Gastroesophageal sphincter (tissue), 4 donors: ENCODE data around the gene GLTP. TPM values are rescaled to one million over a fixed set of nuclear protein-coding genes. Genes with fewer than 3 reads are reported as not detected.
"Not testable (repeated sequence)": the region's sequence is repeated elsewhere in the genome, so short reads cannot be mapped to it uniquely, and the experiment has no call there.

Experiments used
- ATAC-seq: fragments of 150-250 bp; one replicate; pipeline ENCODE4 v1.9.1; 2016; ENCODE audit warnings: mild to moderate bottlenecking, moderate library complexity
- H3K27ac ChIP-seq, 4 donors: fragments of 200-600 bp; sonication (generic) in 3 of 4; 1 replicate in 3 of 4; 2 replicates in 1 of 4; pipeline ENCODE4 v1.5.1; 2016 to 2019
- H3K27me3 ChIP-seq: fragments of 200-600 bp; sonication (generic); one replicate; pipeline ENCODE4 v1.5.1; 2019
- H3K36me3 ChIP-seq, 2 donors: fragments of 200-600 bp; sonication (generic); one replicate each; pipeline ENCODE4 v1.5.1; 2019; ENCODE audit warnings: control low read depth in 1 of 2
- H3K4me1 ChIP-seq, 3 donors: fragments of 200-600 bp; sonication (generic); 1 replicate in 2 of 3; 2 replicates in 1 of 3; pipeline ENCODE4 v1.5.1; 2016 to 2019; ENCODE audit warnings: control low read depth in 2 of 3
- H3K4me3 ChIP-seq, 2 donors: fragments of 200-600 bp; sonication (generic); one replicate each; pipeline ENCODE4 v1.5.1; 2019; ENCODE audit warnings: mild to moderate bottlenecking in 1 of 2, moderate library complexity in 1 of 2
- H3K9me3 ChIP-seq, 3 donors: fragments of 200-600 bp; sonication (generic); one replicate each; pipeline ENCODE4 v1.5.1; 2017 to 2019; ENCODE audit warnings: control low read depth in 2 of 3
- EP300 ChIP-seq: sonication (generic); formaldehyde crosslinking; IDR thresholded peaks from one replicate; pipeline ENCODE4 v1.6.1; 2017; ENCODE audit warnings: antibody characterized with exemption, mild to moderate bottlenecking
- POLR2A ChIP-seq, 2 donors: fragments of 450-650 bp; IDR thresholded peaks; one replicate each; pipeline ENCODE4 v1.6.1; 2017; ENCODE audit warnings: antibody characterized with exemption in 2 of 2, mild to moderate bottlenecking in 2 of 2, moderate library complexity in 1 of 2
- POLR2AphosphoS5 ChIP-seq: sonication (generic); formaldehyde crosslinking; IDR thresholded peaks from one replicate; pipeline ENCODE4 v1.6.1; 2017; ENCODE audit warnings: antibody characterized with exemption
- WGBS, 2 donors: methylation state at CpG; one replicate each; pipeline ENCODE4 v1.1.5; 2018; ENCODE audit warnings: low coverage in 1 of 2; 5-methylcytosine and 5-hydroxymethylcytosine counted together
- total RNA-seq, 4 donors: library from RNA; depleted of rRNA; stranded (reverse); fragments of >200 nt; gene quantifications; one replicate each; pipeline ENCODE4 v1.1.0, GENCODE V29; 2016
- TF ChIP-seq, protein P1 (sequence below), 4 experiments: fragments of 200-600 bp in 2 of 4; fragments of 450-650 bp in 2 of 4; sonication (generic) in 1 of 4; IDR thresholded peaks; one replicate each; pipeline ENCODE4 v1.5.1; 2017 to 2019; ENCODE audit warnings: antibody characterized with exemption in 4 of 4, mild to moderate bottlenecking in 2 of 4, moderate library complexity in 2 of 4

GLTP gene
- total RNA-seq, 4 donors from 2014 or later = 35.2 to 70.3 (median 51.8) TPM

DNA sequence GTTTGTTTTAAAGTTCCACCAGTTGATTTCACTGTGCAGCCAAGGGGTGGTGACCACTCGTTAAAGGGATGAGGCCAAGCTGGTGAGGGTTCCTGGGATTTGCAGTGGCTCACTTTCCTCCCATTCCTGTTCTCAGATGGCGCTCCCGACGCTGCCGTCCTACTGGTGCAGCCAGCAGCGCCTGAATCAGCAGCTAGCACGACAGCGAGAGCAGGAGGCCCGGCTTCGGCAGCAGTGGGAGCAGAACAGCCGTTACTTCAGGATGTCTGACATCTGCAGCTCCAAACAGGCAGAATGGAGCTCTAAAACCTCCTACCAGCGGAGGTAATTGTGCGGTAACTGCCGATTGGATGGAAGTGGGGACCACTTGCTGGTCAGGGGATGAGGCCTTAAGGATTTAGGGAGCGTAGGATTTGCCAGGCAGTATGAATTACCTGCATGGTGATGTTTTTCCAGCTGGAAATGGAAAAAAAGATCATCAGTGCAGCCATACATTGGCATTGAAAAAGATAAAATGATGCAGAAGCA lies 22.6 kb upstream of the GLTP start:
- H3K27me3 ChIP-seq = no peaks in the 10 kb centered on the region
- 100% methylated on average over 1 of the region's 15 CpGs; no CpG with 5 or more reads in 1 of the 2 donors for WGBS, 2 donors
- no peak for ATAC-seq
- H3K27ac ChIP-seq = no peak overlapping the region
- no peak overlapping the region for H3K4me3 ChIP-seq
- TF ChIP-seq POLR2AphosphoS5 = no peak
- TF ChIP-seq EP300 = no peak
- no peak for TF ChIP-seq POLR2A (IDR thresholded peaks at IDR 0.05)
- TF ChIP-seq, protein P1, sequence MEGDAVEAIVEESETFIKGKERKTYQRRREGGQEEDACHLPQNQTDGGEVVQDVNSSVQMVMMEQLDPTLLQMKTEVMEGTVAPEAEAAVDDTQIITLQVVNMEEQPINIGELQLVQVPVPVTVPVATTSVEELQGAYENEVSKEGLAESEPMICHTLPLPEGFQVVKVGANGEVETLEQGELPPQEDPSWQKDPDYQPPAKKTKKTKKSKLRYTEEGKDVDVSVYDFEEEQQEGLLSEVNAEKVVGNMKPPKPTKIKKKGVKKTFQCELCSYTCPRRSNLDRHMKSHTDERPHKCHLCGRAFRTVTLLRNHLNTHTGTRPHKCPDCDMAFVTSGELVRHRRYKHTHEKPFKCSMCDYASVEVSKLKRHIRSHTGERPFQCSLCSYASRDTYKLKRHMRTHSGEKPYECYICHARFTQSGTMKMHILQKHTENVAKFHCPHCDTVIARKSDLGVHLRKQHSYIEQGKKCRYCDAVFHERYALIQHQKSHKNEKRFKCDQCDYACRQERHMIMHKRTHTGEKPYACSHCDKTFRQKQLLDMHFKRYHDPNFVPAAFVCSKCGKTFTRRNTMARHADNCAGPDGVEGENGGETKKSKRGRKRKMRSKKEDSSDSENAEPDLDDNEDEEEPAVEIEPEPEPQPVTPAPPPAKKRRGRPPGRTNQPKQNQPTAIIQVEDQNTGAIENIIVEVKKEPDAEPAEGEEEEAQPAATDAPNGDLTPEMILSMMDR (IDR thresholded peaks at IDR 0.05) = no peak
- H3K9me3 ChIP-seq = no peaks in the 10 kb centered on the region
- peaks cover 0 to 37% (median 14%) of the 10 kb centered on the region in 3 donors for H3K4me1 ChIP-seq
- peaks cover 0 to 52% of the 10 kb centered on the region in 2 donors for H3K36me3 ChIP-seq

DNA sequence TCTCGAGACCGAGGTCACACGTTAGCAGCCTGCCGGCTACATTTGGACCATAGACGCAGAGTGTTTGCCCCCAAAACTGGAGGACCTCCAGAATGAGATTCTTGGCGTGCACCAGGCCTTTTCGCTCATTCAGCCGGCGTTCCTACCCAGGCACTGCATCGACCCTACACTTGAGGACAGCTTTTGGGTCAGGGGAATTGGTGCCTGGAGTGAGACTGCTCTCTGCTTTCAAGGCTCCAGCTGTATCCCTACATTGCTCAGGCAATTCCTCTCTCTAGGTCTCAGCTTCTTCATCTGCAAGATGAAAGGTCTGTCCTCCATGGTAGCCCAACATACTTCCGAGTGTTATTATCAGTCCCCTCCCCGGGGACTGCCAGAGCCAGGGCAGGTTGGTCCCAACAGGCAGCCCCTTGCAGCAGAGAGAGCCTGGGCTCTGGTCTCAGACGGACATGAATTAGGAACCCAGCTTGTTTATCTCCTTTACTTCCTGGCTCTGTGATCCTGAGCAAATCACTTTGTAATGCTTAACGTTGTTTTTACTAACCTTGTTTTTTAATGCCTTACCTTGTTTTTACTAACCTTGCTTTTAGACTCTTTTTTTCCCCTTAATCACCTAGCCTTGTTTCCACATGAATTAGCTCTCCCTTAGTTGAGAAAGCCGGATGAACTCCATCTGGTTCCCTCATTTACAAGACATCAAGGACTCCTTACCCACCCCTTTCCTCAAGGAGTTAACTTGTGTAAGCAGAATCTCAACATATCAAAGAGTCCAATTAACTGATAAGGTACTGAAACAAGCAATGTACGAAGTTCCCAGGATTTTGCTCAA lies 20.6 kb upstream of the GLTP start:
- peaks cover 0 to 32% of the 10 kb centered on the region in 2 donors for H3K36me3 ChIP-seq
- H3K4me3 ChIP-seq = peak overlapping the region; percentile 59 to 91
- peak overlapping the region in 3 of 4 donors; percentile 84 to 89 (median 86) for H3K27ac ChIP-seq
- no peak for TF ChIP-seq EP300
- TF ChIP-seq POLR2AphosphoS5 = no peak
- H3K4me1 ChIP-seq = peaks cover 0 to 37% (median 14%) of the 10 kb centered on the region in 3 donors
- whole genome bisulfite sequencing, 2 donors = 4 to 21% methylated on average over 4 to 10 of the region's 16 CpGs
- ATAC-seq = no peak
- H3K9me3 ChIP-seq = no peaks in the 10 kb centered on the region
- no peaks in the 10 kb centered on the region for H3K27me3 ChIP-seq

DNA sequence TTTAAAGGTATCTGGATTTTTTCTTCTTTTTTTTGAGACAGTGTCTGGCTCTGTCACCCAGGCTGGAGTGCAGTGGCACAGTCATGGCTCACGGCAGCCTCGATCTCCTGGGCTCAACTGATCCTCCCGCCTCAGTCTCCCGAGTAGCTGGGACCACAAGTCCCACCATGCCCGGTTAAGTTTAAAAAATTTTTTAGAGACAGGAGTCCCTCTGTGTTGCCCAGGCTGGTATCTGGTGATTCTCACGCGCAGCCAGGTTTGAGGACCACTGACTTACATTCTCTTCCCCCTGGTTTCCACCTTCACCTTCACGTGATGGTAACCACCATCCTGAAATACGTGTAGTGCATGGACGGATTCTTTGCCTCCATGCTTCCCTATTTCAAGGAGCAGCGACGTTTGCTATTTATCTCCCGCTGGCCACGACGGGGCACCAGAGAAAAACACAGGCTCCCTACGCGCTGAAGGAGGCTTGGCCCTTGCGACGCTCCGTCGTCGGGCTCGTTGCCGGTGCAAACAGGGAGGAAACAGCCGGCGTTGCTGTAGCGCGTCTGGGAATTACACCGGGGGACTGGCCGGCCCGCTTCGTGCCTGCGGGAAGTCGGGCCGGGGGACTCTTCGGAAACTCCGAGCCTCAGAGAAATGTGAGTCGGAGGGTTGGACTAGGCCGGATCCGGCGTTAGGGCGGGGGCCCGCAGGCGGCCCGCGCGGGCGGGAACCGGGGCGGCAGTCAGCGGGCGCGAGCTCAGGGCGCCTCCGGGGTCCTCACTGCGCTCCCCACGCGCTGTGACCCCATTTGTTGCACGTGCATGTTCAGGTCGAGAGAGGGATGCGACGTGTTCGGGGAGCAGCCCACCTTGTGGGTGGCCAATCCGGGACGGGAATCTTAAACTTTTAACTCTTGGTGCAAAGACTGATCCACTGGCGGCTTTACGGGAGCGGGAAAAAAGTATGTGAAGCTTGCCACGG lies 19.7 kb upstream of the GLTP start, which contains the start of gene TCHP:
Gene TCHP (plus strand): TSS at position 492 of the 969 bp plus-strand sequence. CDS start 2,753 bp downstream, outside the sequence.
- H3K27me3 ChIP-seq = no peaks in the 10 kb centered on the region
- H3K27ac ChIP-seq = peak within 1 kb of the TSS; percentile 6 to 89 (median 85)
- 4% methylated on average over 12 of the region's 69 CpGs; no CpG with 5 or more reads in 1 of the 2 donors for WGBS, 2 donors
- H3K9me3 ChIP-seq = no peaks in the 10 kb centered on the region
- peaks cover 0 to 23% of the 10 kb centered on the region in 2 donors for H3K36me3 ChIP-seq
- H3K4me3 ChIP-seq = peak within 1 kb of the TSS; percentile 59 to 91
- peak; percentile 89 for ATAC-seq
- peaks cover 0 to 37% (median 14%) of the 10 kb centered on the region in 3 donors for H3K4me1 ChIP-seq
- TF ChIP-seq POLR2A (IDR thresholded peaks at IDR 0.05) = peak in 1 of 2 donors; percentile 37
- no peak for TF ChIP-seq EP300
- TF ChIP-seq, protein P1 (IDR thresholded peaks at IDR 0.05) = peak in 3 of 4 experiments; percentile 27 to 55 (median 31)
- peak; percentile 94 for TF ChIP-seq POLR2AphosphoS5

DNA sequence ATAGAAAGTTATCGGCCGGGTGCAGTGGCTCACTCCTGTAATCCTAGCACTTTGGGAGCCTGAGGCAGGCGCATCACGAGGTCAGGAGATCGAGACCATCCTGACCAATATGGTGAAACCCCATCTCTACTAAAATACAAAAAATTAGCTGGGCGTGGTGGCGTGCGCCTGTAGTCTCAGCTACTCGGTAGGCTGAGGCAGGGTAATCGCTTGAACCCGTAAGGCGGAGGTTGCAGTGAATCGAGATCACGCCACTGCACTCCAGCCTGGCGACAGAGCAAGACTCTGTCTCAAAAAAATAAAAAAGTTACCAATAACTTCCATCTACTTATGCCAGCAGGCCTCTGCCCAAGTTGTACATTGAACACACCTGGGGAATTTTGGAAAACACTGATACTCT lies 19.0 kb upstream of the GLTP start:
- Histone ChIP-seq H3K4me3 (peak overlapping the region in 1 of 2 donors; percentile 91), H3K36me3 (peaks cover 0 to 16% of the 10 kb centered on the region in 2 donors), H3K4me1 (peaks cover 0 to 37% (median 14%) of the 10 kb centered on the region in 3 donors), H3K27ac (peak overlapping the region in 3 of 4 donors; percentile 84 to 89 (median 86))
- H3K9me3 ChIP-seq, H3K27me3 ChIP-seq, ATAC-seq: not testable (repeated sequence)
- 88 to 98% methylated on average over 5 to 12 of the region's 15 CpGs for WGBS, 2 donors

DNA sequence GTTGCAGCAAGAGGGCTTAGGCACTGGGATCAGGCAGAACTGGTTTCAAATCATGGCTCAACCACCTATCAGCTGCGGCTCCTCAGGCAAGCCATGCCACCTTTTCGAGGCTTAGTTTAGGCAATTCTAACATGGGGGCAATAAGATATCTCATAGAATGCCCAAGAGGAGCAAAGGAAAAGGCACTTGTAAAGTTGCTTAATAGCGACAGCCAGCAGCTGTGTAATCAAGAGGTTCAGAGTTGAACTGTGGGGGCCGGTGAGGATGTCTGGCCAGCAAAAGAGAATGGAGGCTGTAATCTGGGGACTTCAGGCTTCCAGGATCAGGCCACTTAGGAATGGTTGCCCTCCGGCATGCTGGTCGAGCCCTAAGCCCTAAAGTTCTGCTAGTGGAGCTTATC lies 16.7 kb upstream of the GLTP start:
- no peaks in the 10 kb centered on the region for H3K9me3 ChIP-seq
- H3K27ac ChIP-seq = no peak overlapping the region
- H3K27me3 ChIP-seq = peaks cover 10% of the 10 kb centered on the region
- H3K4me3 ChIP-seq = no peak overlapping the region
- H3K4me1 ChIP-seq = peaks cover 0 to 26% (median 14%) of the 10 kb centered on the region in 3 donors
- H3K36me3 ChIP-seq = no peaks in the 10 kb centered on the region
- TF ChIP-seq EP300 (no peak), POLR2A (IDR thresholded peaks at IDR 0.05) (no peak), POLR2AphosphoS5 (no peak)
- TF ChIP-seq, protein P1 (IDR thresholded peaks at IDR 0.05) = no peak
- ATAC-seq = no peak
- 81 to 100% methylated on average over 2 to 6 of the region's 6 CpGs for WGBS, 2 donors
